Measurements from ENCODE around the gene DCAF10.
A peak's percentile ranks its signal among the peaks of the same experiment; 100 is the strongest.
"Not testable (repeated sequence)": the region's sequence is repeated elsewhere in the genome, so short reads cannot be mapped to it uniquely, and the experiment has no call there.

Gene DCAF10

DNA sequence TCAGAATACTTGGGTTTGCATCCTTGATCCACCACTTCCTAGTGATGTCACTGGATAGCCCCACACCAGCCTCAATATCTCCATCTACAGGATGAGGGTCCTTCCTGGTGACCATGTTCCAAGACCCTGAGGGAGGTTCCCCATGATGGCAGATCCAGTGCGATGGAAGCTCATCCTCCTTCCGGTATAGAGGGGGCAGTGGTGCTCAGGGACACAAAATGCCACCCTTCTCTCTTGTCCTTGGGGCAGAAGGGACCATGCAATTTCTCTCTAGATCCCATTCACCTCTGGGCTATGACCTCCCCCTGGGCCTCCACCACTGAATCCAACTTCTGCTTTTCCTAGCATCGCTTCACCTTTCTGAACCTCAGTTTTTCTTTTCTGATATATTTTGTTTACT is 108.7 kb downstream of the DCAF10 start:
- H3K4me3 ChIP-seq (ENCODE audit: low read depth, low read length) = no peak overlapping the region
- DNase-seq (ENCODE audit: low read depth) = no peak
- TF ChIP-seq CTCF (IDR thresholded peaks at IDR 0.05; ENCODE audit: low read depth, low read length, missing control alignments) = no peak

DNA sequence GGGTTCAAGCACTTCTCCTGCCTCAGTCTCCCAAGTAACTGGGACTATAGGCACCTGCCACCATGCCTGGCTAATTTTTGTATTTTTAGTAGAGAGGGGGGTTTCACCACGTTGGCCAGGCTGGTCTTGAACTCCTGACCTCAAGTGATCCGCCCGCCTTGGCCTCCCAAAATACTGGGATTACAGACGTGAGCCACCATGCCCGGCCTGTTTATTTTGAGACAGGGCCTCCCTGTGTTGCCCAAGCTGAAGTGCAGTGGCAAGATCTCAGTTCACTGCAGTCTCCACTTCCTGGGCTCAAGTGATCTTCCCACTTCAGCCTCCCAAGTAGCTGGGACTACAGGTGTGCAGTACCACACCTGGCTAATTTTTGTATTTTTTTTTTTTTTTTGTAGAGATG is 109.2 kb downstream of the DCAF10 start:
- H3K4me3 ChIP-seq (ENCODE audit: low read depth, low read length); DNase-seq (ENCODE audit: low read depth): not testable (repeated sequence)

DNA sequence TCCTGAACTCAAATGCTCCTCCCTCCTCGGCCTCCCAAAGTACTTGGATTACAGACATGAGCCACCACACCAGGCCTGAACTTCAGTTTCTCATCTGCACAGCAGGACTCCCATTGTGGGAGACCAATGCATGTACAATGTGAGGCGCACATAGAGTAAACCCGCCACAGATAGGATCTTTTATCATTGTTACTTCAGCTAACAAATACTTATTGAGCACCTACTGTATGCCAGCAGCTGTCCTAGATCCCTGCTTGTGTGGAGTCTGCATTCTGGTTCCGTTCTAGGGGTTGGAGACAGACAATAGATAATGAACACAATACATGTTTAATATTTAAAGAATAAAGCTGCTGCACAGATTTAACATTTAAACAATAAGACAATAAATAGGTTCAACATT is 109.7 kb downstream of the DCAF10 start:
- TF ChIP-seq CTCF (IDR thresholded peaks at IDR 0.05; ENCODE audit: low read depth, low read length, missing control alignments) = no peak
- DNase-seq (ENCODE audit: low read depth) = no peak
- H3K4me3 ChIP-seq (ENCODE audit: low read depth, low read length) = no peak overlapping the region

DNA sequence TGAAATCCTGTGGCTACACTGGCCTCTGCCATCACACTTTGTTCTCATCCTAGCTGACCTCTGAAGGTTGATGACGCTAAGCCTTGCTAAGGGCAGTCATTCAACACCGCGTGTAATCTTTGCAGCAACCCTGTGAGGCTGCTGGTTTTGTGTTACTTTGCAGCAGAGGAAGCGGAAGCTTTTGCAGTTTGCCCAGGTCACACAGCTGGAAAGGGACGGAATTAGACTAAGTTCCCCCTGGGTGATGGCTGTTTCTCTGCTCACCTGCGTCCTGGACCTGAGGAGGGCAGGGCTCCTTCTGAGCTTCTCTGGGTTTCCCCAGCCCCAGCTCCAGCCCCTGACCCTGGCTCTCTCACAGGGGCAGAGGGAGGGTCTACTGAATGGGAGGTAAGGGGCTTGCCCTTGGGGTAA is 110.7 kb downstream of the DCAF10 start:
- no peak for TF ChIP-seq CTCF (IDR thresholded peaks at IDR 0.05; ENCODE audit: low read depth, low read length, missing control alignments)
- no peak for DNase-seq (ENCODE audit: low read depth)
- peak overlapping the region; percentile 50 for H3K4me3 ChIP-seq (ENCODE audit: low read depth, low read length)

DNA sequence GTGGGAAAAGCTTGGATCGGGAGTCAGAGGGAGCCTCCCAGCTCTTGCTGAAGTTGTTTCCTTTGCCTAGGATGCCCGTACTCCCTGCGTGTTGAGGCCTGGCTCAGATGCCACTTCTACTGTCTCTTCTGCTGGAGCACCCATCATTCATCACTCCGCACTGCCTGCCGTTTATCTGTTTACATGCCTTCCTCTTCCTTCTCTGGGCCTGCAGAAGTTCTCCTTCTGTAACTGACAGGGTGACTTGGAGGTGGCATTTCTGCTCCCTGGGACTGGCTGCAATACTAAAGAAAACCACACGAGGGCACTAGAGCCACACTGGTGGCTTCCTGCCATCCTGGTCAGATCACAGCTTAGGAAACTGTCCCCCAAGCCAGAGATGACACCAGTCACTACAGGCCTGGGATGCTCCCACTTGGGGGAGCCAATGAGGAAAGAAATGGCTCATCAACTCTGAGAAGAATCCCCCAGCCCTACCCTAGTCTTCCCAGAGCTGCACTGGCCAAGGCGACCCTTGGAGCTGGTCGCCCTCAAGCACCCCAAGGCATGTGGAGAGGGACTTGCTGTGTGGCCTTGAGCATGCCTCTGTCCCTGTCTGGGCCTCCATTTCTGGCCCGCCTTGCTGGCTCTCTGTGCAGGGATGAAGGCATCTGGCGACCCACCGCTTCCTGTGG is 113.0 kb downstream of the DCAF10 start:
- peak; percentile 35 for DNase-seq (ENCODE audit: low read depth)
- no peak overlapping the region for H3K4me3 ChIP-seq (ENCODE audit: low read depth, low read length)
- peak; percentile 98 for TF ChIP-seq CTCF (IDR thresholded peaks at IDR 0.05; ENCODE audit: low read depth, low read length, missing control alignments)

DNA sequence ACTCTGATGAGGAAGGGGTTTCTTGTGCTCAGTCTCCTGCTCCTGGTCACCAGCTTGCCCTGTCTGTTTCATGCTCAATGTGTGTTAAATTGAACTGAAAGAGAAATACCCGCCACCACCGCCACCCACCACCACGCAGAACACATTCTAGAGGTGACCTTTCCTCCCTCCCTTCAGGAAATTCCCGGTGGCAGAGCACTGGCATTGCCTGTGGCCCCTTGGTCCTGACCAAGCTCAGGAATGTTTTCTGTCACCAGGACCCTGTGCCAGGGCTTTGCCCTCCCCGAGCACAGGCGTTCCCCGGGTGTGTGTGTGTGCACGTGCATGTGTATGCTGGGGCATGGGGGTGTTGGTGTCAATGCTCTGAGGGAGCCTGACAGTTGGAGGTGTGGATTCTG is 113.6 kb downstream of the DCAF10 start:
- no peak for TF ChIP-seq CTCF (IDR thresholded peaks at IDR 0.05; ENCODE audit: low read depth, low read length, missing control alignments)
- H3K4me3 ChIP-seq (ENCODE audit: low read depth, low read length) = no peak overlapping the region
- DNase-seq (ENCODE audit: low read depth) = no peak

GRCh38 chr9:37914701-37915358 is 114.2 kb downstream of the DCAF10 start:
- no peak overlapping the region for H3K4me3 ChIP-seq (ENCODE audit: low read depth, low read length)
- TF ChIP-seq CTCF (IDR thresholded peaks at IDR 0.05; ENCODE audit: low read depth, low read length, missing control alignments) = no peak
- DNase-seq (ENCODE audit: low read depth) = no peak
